ENCODE measurements around the gene SERGEF.

Gene SERGEF

DNA sequence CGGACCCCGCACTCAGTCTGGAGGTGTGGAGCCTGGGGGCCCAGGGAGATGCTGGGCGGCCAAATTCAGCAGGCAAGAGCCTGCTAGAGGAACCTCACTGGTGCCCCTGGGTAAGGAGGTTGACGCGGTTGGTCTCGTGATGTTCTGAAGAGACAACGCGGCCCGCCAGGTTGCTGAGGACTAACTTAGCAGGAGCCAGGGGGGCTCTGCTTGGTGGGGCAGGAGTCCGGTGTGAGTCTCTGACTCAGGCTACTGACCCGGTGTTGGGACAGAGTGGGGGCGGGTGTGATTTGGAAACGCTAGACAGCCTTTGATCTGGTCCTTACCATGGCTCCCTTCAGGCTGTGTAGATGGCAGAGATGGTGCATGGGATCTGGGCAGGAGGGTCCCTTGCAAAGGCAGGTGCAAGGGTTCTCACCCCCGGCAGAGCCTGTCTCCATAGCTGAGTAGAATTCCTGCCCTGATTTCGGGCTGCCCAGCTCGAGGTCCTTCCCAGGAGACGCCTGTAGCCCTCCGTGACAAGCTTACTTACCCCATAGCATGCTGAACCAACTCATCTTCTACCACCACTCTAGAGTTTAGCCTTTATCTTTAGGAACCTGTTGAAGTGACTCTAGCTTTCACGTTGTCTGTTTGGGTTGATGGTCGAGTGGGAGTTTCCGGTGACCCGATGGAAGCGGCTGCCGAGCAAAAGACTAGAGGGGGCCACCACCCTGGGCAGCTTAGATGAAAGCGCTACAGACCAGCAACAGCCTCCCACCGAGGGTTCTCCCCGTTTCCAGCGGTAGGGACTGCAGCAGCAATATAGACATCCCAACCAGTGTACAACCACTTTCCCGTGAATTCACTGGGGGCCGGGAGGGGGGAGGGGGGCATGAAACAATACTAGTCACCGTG, 239.9 kb downstream of the SERGEF start:
- DNase-seq (ENCODE audit: low spot score): no peak
- no peak for FAIRE-seq

DNA sequence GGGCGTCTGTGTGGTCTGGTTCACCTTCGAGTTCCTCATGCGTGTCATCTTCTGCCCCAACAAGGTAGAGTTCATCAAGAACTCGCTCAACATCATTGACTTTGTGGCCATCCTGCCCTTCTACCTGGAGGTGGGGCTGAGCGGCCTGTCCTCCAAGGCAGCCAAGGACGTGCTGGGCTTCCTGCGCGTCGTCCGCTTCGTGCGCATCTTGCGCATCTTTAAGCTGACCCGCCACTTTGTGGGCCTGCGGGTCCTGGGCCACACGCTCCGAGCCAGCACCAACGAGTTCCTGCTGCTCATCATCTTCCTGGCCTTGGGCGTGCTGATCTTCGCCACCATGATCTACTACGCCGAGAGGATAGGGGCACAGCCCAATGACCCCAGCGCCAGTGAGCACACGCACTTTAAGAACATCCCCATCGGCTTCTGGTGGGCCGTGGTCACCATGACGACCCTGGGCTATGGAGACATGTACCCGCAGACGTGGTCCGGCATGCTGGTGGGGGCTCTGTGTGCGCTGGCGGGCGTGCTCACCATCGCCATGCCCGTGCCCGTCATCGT, 240.9 kb downstream of the SERGEF start:
- FAIRE-seq (no peak), DNase-seq (ENCODE audit: low spot score) (no peak)

DNA sequence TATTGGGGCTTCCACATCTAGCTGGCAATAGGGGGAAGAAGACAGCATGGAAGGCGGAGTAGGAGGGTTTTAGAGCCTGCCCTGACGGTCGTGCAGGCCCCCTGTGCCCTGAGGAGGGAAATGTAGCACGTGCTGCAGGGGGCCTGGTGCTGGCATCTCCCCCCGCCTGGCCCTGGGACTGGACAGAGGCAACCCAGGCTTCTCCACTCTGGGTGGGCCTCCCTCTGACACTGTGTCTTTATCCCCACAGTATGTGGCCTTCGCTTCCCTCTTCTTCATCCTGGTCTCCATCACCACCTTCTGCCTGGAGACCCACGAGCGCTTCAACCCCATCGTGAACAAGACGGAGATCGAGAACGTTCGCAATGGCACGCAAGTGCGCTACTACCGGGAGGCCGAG, 241.4 kb downstream of the SERGEF start:
- DNase-seq (ENCODE audit: low spot score): no peak
- FAIRE-seq: no peak

DNA sequence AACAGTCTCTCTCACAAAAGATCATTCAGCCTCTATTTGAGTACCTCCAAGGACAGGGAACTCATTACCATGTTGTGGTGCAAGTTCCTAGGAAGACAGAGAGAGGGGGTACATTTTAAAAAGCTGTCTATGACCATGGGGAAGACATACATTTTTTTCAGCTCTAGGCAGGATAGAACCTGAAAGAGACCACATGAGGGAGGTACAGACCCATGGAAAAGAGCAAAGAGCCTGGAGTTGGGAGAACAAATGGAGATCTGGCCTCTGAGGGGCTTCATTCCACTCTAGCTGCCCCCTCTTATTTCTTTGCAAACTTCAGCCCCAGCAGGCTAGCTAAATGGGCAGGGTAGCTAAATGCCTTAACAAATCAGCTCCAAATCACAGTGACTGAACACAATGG, 241.9 kb downstream of the SERGEF start:
- FAIRE-seq: no peak
- no peak for DNase-seq (ENCODE audit: low spot score)

DNA sequence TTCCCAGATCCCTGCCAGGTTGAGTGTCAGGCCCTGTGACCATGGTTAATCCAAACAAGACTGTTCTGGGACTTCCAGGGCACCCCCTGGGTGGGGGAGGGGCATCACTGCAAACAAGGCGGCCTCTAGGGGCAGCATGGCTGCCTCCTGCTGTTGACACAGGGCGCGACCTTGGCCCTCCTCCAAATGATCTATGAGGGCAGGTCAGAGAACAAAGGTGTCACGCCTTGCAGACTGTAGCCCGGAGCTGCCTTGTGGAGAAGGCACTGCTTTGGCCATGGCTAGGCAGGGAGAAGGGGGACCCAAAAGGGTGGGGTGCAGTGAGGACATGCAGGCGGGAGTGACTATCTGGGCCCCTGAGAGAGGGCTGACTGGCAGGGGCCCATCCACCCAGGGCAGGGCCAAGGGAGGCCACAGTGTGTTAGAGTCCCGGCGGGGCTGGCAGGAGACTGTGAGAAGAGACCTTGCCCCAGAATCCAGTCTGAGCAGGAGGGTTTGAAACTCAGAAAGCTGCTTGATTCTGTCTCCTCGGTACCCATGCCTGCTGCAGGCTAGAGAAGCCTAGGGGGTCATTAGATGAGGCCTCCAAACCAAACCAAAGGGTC, 242.7 kb downstream of the SERGEF start:
- DNase-seq (ENCODE audit: low spot score) (no peak), FAIRE-seq (no peak)

DNA sequence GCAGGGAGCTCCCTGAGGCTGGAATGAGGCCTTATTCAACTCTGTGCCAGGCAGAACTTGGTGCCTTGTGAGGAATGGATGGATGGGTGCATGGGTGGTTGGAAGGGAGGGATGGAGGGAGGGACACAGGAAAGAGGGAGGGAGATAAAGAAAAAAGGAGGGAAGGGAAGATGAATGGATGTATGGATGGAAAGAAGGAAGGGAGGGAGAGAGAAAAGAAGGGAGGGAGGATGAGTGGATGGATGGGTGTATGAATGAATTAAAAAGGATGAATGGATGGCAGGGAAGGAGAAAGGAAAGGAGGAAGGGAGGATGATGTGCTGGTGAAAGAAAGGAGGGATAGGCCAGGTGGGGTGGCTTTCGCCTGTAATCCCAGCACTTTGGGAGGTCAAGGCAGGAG, 243.6 kb downstream of the SERGEF start:
- no peak for FAIRE-seq

DNA sequence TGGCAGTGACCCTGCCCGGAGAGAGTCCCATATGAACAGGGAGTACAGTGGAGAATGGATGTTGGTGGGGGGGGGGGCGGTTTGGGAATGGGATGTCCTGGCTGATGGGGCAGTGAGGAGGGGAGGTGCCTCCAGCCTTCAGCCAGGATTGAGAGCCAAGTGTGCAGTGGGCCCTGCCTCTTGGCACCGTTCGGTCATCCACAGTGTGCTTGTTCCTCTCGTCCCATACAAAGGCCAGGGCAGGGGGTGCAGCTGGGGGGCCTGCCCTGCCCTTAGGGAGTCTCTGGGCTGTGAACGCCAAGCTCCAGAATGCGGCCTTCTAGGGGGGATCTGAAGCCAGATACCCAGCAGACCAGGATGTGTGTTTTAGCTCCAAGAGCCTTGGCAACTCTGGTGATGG, 244.3 kb downstream of the SERGEF start:
- no peak for FAIRE-seq
- DNase-seq (ENCODE audit: low spot score): no peak

More for the DNA sequence above, 243.6 kb downstream of the SERGEF start:
- DNase-seq (ENCODE audit: low spot score): no peak

DNA sequence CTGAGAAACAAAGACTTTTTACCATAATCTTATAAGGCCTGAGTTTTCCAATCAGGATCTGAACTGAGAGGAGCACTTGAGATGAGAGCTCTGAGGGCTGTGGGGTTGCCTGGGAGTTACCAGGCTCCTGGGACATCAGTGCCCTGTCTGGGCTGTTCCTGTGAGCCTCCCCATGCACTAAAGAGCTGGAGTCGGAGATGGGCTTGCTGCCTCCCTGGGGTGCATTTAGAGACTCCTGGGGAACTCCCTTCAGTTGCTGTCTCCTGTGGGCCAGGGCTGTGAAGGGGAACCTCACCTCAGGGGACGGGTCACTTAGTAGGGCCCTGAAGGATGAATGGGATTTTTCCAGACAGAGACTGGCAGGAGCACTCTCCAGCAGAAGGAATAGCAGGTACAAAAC, 244.9 kb downstream of the SERGEF start:
- FAIRE-seq (no peak), DNase-seq (ENCODE audit: low spot score) (no peak)

DNA sequence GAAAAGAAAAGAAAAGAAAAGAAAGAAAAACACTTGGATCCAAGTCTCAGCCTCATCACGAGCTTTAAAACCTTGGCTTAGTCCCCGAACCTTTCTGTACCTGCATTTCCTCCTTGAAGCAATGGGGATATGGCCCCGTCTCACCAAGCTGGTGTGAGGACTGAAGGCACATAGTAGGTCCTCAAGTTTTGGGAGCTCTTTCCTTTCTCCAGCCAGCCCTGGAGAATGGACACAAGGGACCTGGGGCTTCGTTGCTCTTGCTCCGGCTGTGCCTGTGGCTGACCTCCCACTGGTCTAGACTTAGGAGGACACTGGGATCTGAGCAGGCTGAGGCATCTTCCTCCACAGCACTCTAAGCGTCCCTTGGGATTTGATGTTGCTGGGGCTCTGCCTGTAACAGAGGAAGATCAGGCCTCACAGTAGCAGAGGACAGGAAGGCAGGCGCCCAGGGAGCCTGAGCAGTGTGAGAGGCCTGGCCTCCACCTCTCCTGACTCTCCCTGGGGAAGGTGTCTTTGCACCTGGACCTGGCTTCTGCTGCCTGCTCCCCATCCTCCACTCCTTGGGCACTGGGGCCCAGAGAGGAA, 245.5 kb downstream of the SERGEF start:
- DNase-seq (ENCODE audit: low spot score) (no peak), FAIRE-seq (no peak)

DNA sequence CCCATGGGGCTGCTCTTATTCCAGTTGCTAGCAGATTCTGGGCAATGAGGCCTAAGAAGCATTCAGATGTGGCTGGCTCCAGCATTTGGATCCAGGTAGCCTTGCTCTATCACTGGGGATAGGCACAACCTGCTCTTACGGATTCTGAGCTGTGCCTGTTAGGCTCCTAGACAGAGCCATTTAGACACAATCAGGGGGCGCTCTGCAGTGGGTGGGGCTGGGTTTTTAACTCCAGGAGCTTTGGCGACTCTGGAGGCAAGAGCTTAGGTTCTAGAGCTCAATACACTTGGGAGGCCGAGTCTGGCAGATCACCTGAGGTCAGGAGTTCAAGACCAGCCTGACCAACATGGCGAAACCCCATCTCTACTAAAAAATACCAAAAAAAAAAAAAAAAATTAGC, 246.3 kb downstream of the SERGEF start:
- FAIRE-seq (no peak), DNase-seq (ENCODE audit: low spot score) (no peak)

DNA sequence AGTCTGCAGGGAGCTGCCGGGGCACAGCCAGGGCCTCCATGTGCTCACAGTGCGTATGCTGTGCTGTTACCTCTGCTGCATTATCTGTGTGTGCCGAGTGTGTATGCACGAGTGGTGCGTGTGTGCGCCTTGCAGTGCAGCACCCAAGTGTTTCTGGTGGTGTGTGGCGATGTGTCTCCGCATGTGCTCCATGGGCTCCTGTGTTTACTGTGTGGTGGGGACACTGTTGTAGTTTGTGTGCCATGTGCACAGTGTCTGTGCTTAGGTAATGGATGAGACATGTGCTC, 246.8 kb downstream of the SERGEF start:
- DNase-seq (ENCODE audit: low spot score) (no peak), FAIRE-seq (no peak)

DNA sequence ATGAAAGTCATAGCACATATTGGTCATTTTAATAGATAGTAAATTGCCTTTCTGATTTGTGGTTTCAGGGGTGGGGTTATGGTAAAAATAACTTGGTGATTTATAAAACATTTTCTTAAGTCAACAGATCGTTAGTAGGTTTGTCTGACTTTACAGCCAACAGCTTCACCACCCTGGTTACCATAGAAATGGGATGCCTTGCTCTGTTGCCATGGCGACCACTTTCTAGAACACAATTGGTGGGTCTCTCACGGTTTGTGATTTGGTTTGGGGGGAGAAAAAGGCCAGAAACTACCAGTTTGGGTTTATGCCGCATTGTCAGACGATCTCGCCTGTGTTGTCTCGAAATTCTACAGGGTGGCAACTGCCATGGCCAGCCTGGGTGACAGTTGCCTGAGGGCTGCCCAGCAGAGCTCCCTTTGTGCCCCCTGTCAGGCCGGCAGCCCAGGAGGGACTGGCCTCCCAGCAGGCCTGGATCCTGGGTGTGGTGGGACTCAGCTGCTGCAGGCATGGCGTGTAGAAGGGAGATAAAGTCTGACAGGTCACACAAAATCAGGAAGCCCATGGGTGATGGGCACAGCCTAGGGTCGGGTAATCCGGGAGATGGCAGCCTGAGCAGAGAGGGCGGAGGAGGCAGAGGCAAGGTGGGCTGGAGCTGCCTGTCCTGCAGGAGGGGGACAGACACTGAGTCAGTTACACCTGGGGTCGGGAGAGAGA, 247.3 kb downstream of the SERGEF start:
- DNase-seq (ENCODE audit: low spot score) (peak; percentile 15), FAIRE-seq (no peak)

DNA sequence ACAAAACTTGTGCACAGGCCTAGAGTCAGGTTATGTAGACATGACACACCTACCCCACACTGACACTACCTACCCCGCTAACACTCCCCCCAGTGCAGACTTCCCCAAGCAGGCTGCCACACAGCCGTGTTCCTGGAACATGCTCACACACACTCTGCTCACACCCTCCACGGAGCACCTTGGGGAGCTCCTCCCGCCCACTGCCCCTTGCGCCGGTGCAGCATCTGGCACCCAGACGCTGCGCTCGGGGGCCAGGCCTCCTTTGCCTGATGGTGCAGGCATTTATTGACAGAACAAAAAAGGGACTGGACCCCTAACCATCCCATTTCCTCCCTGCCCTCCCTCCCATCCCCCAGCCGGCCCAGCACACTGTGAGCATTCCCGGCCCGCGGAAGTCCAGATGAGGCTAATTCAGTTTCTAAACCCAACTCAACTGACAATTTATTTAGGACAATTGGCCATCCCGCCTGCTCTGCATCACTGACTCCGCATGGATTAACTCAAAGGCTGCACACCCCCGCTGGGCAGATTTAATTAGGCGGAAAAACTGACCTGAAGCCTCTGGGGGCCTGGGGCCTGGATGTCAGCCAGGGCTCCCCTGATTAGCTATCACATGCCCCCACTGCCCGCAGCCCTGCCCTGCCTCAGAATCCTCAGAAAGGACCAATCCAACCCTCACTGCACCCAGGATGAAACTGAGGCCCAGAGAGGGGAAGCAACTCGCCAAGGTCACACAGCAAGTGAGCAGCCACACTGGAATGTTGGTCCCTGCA, 248.2 kb downstream of the SERGEF start:
- DNase-seq (ENCODE audit: low spot score): peak; percentile 22
- no peak for FAIRE-seq

DNA sequence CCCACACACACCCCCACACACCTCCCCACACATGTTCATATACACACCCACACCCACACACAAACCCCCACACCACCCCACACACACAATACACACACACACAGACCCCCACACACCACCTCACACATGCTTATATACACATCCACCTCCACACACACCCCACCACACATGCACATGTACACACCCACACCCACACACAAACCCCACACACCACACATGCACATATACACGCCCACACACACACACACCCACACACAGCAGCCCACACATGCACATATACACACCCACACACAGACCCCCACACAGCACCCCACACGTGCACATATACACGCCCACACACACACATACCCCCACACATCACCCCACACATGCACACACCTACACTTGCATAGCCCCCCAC, 249.1 kb downstream of the SERGEF start:
- FAIRE-seq (no peak), DNase-seq (ENCODE audit: low spot score) (no peak)

DNA sequence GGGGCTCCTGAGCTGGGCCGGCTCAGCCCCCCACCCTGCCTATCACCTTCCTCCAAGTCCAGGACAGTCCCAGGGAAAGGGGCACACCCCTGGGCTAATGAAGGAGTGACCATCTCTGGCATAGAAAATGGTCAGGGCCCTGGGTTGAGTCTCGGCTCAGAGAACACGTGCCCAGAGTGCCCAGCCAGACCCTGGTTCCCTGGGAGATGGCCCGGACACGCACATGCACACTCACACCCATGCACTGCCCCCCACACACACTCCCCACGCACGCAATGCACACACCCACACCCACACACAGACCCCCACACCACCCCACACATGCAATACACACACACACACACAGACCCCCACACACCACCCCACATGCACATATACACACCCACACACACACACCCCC, 249.6 kb downstream of the SERGEF start:
- no peak for DNase-seq (ENCODE audit: low spot score)
- FAIRE-seq: no peak

DNA sequence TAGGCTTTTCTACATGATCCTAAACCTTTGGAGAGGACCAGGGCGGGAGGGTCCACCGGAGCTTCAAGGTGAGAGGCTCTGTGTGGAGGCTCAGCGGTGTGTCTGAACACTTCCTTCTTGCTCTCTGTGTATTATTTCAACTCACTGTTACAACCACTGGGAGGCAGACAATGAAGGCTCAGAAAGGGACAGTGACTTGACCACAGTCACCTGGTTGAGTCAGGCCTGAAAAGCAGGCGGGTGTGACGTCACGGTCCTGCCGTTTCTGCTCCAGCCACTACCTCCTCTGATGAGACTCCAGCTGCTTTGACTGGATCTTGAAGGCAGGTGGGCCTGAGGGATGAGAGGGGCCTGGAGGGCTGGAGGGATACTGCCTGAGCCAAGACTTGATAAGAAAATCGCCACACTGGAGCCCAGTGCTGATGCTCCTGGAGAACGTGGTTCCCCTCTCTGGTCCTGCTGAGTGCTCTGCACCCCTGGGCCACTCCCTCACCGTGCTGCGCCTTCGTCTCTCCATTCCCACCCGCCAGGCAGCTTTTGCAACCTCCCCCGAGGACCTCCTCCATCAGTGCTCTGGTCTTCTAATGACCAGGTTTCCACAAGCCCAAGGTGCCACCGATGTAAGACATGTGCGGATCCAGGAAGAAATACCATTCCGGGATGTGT, 250.4 kb downstream of the SERGEF start:
- no peak for FAIRE-seq
- DNase-seq (ENCODE audit: low spot score): peak; percentile 9

DNA sequence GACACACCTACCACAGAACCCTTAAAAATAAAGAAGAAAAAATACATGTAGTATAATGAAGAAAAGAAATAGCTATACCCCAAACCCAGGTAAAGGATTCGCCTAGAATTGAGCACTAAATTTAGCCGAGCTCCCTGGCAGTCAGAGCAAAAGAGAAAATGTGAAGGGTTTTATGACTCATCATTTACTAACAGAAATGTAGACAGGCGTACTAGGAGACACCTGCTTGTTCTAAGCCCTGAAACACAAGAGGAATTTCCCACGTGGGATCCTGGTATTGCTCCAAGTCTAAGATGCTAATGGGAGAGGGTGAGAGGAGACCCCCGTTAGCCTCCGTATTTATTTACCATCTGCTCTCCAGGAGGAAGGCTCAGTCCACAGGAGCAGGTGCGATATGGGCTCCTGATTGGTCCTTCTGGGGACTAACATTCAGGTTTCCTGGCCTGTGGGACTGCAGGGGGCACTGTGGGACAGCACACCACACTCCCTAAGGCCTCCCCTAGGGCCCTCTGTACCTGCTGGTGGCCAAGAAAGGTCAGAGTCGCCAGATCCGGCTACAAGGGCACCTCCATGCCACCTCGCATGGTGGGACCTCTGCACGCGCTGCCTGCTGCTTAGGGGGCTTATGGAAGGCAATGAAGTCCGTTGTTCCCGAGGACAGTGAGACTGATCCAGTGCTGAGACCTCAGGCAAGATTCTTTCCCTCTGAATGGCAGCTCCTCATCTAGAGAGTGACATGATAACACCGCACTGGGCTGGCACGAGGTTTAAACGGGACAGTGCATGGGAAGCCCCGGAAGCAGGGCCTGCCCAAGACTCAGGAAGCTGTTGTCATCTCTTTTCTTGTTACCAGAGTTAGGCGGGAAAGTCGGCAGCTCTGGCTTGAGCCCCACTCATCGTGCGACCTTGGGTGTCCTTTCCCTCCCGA, 252.5 kb downstream of the SERGEF start:
- no peak for FAIRE-seq
- no peak for DNase-seq (ENCODE audit: low spot score)

DNA sequence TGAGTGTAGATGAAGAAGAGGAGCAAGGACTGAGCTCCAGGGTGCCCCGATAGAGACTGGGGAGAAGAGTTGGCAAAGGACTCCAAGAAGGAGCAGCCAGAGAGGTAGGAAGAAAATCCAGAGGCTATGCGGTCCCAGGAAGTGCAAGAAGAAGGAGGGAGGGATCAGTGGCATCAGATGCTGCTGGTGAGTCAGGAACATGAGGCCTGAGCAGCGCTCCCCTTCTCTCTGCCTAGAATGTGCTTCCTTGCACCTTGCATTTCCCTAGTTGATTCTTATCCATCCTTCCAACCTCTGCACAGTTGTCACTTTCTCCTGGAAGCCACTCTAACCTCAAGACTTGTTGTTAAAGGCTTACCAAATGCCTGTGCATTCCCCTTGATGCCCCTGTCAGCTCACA, 257.0 kb downstream of the SERGEF start:
- FAIRE-seq (no peak), DNase-seq (ENCODE audit: low spot score) (no peak)

DNA sequence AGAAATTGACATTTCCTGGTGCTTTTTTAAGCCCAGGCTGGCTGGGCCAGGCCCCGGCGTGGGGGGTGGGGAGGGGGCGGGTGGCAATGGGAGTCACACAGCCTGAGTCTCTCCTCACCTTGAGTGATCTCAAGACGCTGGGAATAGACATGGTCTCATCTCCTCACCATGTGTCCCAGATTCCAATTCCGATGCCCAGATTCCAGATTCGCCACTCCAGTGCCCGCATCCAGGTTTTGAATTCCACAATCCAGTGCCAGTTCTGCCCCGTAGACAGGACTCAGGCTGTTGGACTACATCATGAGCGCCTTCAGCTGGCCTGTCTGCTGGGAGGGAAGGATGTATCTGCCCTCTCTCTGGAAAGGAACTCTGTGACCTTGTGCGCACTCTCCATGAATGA, 259.2 kb downstream of the SERGEF start:
- FAIRE-seq (no peak), DNase-seq (ENCODE audit: low spot score) (no peak)

DNA sequence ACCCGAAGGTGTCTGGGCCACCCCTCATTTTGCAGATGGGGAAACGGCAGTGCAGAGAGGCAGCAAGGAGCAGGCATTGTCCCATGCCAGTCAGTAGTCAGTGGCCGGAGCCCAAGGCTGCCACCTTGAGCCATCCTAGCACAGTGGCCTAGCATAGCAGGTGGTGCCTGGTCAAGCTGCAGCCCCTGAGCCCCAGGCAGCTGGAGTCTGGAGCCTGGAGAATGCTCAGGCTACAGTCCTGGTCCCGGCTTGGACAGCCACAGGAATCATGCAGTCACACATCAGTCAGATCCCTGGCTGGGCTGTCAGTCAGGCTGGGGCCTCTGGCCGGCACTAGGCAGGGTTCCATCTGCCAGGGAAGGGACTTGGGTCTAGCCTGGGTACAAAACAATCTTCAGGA, 259.7 kb downstream of the SERGEF start:
- FAIRE-seq (no peak), DNase-seq (ENCODE audit: low spot score) (no peak)
